LNCAP (cell line): ENCODE data around the gene RBM44.

Experiments
- CTCF ChIP-seq: fragments of 450-650 bp; IDR thresholded peaks from 2 replicates; pipeline ENCODE4 v1.5.1; 2017; ENCODE audit warnings: mild to moderate bottlenecking

The RBM44 gene

GRCh38 chr2:237876951-237877491 is 78.4 kb downstream of the RBM44 start:
- no peak for TF ChIP-seq CTCF

- no peak for TF ChIP-seq CTCF
Measured at GRCh38 chr2:237877576-237878307, 79.2 kb downstream of the RBM44 start.

GRCh38 chr2:237878321-237879057 is 79.9 kb downstream of the RBM44 start:
- no peak for TF ChIP-seq CTCF

- no peak for TF ChIP-seq CTCF
Measured at GRCh38 chr2:237879058-237879430, 80.5 kb downstream of the RBM44 start.

GRCh38 chr2:237879991-237880560 is 81.5 kb downstream of the RBM44 start:
- TF ChIP-seq CTCF = no peak

- TF ChIP-seq CTCF = no peak
Measured at GRCh38 chr2:237882510-237883481, 84.2 kb downstream of the RBM44 start.
